ENCODE data around the gene PNMT. TPM values are rescaled to one million over a fixed set of nuclear protein-coding genes. Genes with fewer than 3 reads are reported as not detected.

PNMT gene
- total and polyA plus RNA-seq, 2 of the 4 experiments (the other 2 are of a cell fraction): not detected

- Histone ChIP-seq H2BK5ac (ENCODE audit: low read depth, low read length, poor library complexity, severe bottlenecking) (no peak overlapping the region), H3K36me3 (ENCODE audit: control insufficient read depth, insufficient read depth, low read length) (peaks cover 12% of the 10 kb centered on the region), H3K9ac (ENCODE audit: low read depth, low read length) (no peak overlapping the region), H3K79me1 (ENCODE audit: low read depth in 1 of 2, low read length in 2 of 2) (peaks cover 12 to 32% of the 10 kb centered on the region in 2 experiments), H4K20me1 (ENCODE audit: insufficient read depth, low read length) (peaks cover 23% of the 10 kb centered on the region), H3K9me1 (ENCODE audit: insufficient read depth, low read length) (peaks cover 2% of the 10 kb centered on the region), H3K4me2 (ENCODE audit: low read depth, low read length) (no peak overlapping the region), H3K27ac (ENCODE audit: insufficient read depth, low read length) (no peak overlapping the region), H3K27me3 (ENCODE audit: control insufficient read depth, insufficient read depth, low read length) (no peaks in the 10 kb centered on the region), H4K91ac (ENCODE audit: insufficient read depth, low read depth, low read length) (no peak overlapping the region), H2BK20ac (ENCODE audit: low read depth, low read length) (no peak overlapping the region), H2AK9ac (replicated peaks; ENCODE audit: low read depth, low read length, poor library complexity) (peak overlapping the region; percentile 5), H2AFZ (replicated peaks; ENCODE audit: low read length, poor library complexity) (no peak overlapping the region), H2AK5ac (ENCODE audit: low read depth, low read length) (no peak overlapping the region), H3K56ac (ENCODE audit: extremely low read depth, insufficient read depth, low read length) (no peak overlapping the region), H4K8ac (ENCODE audit: low read depth in 2 of 2, low read length in 2 of 2) (no peak overlapping the region), H3K23ac (ENCODE audit: low read depth, low read length) (no peak overlapping the region), H2BK15ac (ENCODE audit: low read depth, low read length) (no peak overlapping the region), H4K5ac (ENCODE audit: low read depth, low read length) (no peak overlapping the region), H3K4me3 (ENCODE audit: insufficient read depth, low read depth, low read length) (no peak overlapping the region), H2BK120ac (ENCODE audit: low read depth, low read length) (no peak overlapping the region), H3K4me1 (ENCODE audit: control insufficient read depth, insufficient read depth, low read length) (peaks cover under 1% of the 10 kb centered on the region; the same call in 1 of the 2 replicates), H3K4ac (ENCODE audit: low read depth, low read length) (no peak overlapping the region), H3K9me3 (ENCODE audit: control insufficient read depth, insufficient read depth, low read length) (no peaks in the 10 kb centered on the region), H3K14ac (replicated peaks; ENCODE audit: low read depth, low read length) (no peak overlapping the region), H3K18ac (ENCODE audit: low read depth, low read length) (no peak overlapping the region)
- WGBS, 2 experiments (ENCODE audit: extremely low coverage in 2 of 2, insufficient read length in 1 of 2): 69% methylated on average over 2 of the region's 14 CpGs; no CpG with 5 or more reads in 1 of the 2 experiments
- ATAC-seq (ENCODE audit: low read depth) (no peak; the same call in 1 of the 2 replicates), DNase-seq (no peak)
- TF ChIP-seq CTCF (conservative IDR thresholded peaks at IDR 0.05; ENCODE audit: low read depth, low read length): peak; percentile 70
- TF ChIP-seq RAD21 (IDR thresholded peaks at IDR 0.05; ENCODE audit: low read length): peak; percentile 33; the same call in 1 of the 2 replicates
- TF ChIP-seq BHLHE40 (IDR thresholded peaks at IDR 0.05; ENCODE audit: low read depth, low read length): no peak
- peak; percentile 28; the same call in 1 of the 2 replicates for TF ChIP-seq SMC3 (IDR thresholded peaks at IDR 0.05; ENCODE audit: low read depth, low read length)
- intact Hi-C loops (cut with micrococcal nuclease): no loop called here
- POLR2A ChIA-PET (ENCODE audit: unreplicated experiment): no interaction called here
- CTCF ChIA-PET: interaction anchor here (0.6 to 1.9 kb wide), 5 partner anchors 9 to 34 kb away, joined by 3 to 10 read pairs (median 5); partner anchors contain the start of genes PGAP3, PNMT and TCAP
- dilution Hi-C loops (cut with HindIII; ENCODE audit: low sequenced_read_pairs, unreplicated experiment): no loop called here
- in situ Hi-C loops (cut with MboI; ENCODE audit: low sequenced_read_pairs): no loop called here
- no TSS peak for BruUV-seq (replicated peaks)
Measured at GRCh38 chr17:39653662-39654331, 14.5 kb upstream of the PNMT start.

Data from IMR-90 (cell line).